DMS114 treated with DMSO at 0.1 percent for 48 hours (cell line): ENCODE data around the gene ZFX.

ENCODE experiments used
- DNase-seq: peaks from one replicate; lab custom pipeline; 2025; ENCODE audit not compliant: unreplicated experiment; lab: John Stamatoyannopoulos, UW

ZFX gene

DNA sequence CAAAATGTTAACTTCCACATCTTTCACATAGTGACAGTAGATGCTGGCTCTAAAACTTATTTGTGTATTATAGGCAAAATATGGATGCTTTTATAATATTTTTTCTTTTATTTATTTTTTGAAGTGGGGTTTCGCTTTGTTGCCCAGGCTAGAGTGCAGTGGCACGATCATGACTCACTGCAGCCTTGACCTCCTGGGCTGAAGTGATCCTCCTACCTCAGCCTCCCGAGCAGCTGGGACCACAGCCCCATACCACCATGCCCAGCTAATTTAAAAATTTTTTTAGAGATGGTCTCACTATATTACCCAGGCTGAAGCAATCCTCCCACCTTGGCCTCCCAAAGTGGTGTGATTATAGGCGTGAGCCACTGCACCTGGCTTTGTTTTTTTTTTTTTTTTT, 48.6 kb downstream of the ZFX start:
- DNase-seq = no peak

DNA sequence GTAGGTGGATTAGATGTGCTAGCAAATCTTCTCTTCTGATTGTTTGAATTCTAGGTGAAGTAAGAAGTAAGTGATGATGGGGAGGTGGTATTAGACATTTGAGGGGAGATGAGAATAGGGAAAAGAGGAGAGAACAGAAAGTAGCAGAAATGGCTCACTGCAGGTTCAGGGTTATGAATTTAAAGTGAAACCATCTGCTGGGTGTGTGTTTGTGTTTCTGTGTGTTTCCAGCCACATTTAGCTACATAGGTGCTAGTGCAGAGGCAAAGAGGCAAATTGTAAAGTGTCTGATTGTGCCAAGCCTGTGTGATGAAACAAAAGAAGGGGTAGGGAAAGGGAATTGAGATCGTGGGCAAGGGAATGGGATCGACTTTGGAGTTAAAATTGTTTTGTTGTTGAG, 50.6 kb downstream of the ZFX start:
- DNase-seq = no peak

DNA sequence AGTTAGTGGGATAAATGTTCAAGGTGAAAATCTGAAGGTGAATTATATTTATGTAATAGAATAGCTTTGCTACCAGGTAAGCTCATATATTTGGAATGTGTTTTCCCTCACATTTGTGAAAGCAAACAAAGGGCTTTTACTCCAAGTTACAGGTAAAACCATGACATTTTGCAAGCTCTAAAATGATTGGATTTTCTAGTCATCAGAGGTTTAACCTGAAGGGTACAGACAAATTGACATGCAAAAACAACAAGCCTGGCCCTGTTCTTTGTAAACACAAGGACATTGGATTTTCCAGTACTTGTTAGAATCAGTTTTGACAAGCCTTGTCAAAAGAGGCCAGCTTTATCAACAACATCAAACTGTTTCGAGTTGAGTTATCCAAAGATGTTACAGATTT, 51.7 kb downstream of the ZFX start:
- no peak for DNase-seq

DNA sequence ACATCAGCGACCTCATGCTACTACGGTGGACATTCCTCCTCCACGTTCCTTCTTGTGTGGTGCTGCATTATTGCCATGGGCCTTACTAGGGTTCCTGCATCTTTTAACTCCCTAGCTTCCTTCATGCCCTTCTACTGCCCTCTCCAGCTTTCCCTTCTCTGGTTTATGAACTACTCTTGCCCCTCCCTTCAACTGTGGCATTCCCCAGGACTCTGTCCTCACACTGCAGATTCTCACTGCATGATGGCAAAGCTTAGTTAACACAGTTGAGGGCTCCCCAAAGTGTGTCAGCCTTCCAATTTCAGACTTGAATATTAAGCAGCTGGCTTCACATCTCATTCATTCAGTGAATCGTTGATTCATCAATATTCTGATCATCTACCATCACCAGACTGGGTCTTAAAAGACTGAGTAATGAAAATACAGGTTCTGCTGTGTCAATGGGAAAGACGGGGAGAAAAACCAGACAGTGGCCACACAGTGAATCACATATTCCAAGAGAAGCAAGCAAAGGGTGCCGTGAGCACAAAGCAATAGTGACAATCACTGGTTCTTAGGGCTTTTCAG, 53.0 kb downstream of the ZFX start:
- no peak for DNase-seq

DNA sequence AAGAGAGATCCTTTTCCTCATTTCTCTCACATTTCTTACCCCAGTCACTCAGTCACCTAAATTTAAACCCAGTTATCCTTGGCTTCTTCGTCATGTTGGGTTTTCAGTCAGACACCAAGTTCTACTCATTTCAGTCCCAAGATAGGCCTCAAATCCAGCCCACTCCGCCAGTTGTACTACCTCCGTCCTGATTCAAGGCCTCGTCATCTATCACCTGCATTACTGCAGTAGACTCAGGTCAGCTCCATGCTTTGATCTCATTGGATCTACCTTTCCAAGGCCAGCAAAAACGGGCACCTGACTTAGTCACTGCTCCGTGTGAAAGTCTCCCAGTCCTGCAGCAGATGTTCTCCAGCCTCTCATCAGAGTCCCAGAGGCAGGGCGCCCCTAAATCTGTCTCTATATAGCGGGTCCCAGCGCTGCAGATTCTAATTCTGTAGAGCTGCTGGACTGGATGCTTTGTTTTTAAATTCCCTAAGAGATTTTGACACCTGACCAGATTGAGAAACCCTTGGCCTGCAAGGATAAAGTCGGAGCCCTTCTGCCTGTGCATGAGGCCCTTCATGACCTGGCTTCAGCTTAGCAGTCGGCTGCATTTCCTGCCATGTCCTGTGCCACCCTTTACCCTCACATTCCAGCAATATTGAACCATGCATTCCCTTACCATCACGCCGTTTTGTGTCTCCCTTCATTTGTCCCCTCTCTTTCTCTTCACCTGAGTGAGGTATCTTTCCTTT, 53.7 kb downstream of the ZFX start:
- DNase-seq = no peak

DNA sequence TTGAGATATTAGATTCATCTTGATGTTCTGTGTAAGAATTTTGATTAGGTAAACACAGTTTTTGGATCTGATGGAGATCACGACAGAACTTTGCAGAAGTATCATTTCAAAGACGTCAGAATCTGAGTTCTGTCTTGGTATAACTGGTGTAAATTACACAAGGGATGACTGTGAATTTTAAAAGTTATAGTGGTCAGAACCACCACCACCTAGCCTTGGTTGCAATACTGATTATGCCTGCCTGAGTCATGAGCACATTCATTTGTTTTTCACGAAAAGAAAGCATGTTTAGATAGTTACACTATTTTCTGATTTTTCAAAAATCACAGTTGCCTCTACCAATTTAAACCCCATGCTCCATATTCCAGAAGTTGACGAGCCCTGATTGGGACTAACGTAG, 54.8 kb downstream of the ZFX start:
- DNase-seq = no peak

DNA sequence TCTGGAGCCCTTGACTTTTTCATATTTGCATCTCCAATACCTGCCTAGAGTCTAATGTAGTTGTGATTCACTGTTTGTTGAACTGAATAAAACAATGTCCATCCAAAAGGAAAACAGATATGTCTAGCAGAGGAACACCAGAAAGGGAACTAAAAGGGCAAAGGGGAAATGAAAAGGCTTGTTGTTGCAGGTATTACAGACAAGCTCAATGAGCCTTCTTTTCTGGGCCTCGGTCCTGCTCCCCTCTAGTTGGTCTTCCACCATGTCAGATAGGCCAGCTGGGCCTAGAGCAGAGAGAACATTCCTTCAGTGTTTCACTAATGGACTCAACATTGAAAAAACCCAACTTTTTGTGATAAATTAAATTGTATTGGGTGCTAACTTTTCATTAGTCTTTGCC, 55.4 kb downstream of the ZFX start:
- no peak for DNase-seq

DNA sequence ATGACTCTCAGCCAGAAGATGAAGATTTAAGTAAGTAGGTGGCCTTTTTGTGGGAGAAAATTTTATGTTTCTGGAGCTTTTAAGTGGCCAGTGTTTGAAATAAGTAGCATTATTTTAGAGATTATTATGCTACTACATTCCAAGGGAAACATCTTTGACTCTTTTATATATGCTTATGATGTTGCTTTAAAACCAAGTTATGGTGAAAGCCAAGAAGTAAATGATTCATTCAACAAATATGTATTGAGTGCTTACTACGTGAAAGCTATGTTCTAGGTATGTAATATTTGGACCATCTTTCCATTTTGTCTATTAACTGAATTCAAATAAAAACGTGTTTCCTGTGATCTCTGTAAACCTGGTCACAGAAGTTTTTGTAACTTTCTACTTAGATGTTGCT, 58.3 kb downstream of the ZFX start:
- DNase-seq = no peak

DNA sequence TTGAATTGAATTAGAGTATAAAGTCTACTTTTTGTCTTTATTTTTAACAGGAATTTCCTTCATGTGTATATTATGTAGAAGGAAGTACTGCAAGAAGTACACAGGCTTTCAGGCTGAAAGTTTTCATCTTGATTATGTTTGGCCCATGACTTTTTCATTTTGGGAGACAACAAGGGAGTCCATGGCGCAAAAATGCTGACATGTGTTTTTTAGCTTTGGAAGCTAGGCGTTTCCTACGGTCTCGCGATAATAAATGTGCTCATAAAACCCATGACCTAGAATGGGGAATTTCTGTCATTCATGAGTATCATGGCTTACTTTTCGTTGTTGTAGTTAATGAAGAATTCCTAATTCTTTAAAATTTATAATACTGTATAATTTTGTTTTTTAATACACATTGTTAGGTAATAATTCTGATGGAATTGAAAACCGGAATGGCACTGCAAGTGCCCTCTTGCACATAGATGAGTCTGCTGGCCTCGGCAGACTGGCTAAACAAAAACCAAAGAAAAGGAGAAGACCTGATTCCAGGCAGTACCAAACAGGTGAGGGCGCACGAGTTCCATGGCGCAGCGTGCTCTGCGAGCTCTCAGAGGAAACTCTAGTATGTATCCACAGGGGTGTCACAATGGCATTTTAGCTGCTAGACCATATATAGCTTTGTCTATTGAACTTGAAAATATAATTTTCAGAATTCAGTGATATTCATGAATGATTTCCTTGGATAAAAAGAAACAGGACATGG, 59.1 kb downstream of the ZFX start:
- no peak for DNase-seq

DNA sequence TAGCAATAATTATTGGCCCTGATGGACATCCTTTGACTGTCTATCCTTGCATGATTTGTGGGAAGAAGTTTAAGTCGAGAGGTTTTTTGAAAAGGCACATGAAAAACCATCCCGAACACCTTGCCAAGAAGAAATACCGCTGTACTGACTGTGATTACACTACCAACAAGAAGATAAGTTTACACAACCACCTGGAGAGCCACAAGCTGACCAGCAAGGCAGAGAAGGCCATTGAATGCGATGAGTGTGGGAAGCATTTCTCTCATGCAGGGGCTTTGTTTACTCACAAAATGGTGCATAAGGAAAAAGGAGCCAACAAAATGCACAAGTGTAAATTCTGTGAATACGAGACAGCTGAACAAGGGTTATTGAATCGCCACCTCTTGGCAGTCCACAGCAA, 60.7 kb downstream of the ZFX start:
- no peak for DNase-seq

DNA sequence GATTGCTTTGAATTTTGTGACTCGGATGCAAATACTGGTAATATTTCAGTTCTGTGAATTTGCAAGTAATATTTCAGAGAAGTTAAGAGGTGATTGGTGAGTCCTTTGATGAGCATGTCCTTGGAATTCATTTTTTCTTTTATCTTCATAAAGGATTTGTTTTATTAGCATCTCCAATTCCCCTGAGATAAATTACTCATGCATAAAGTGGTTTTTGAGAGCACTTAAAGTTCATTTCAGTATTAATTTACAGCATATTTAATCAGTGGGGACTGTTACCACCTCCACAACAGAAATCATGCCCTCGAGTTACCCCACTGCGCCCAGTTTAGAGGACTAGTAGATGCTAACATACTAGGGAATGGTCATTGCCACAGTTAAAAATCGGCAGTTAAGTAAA, 65.0 kb downstream of the ZFX start:
- DNase-seq = no peak

DNA sequence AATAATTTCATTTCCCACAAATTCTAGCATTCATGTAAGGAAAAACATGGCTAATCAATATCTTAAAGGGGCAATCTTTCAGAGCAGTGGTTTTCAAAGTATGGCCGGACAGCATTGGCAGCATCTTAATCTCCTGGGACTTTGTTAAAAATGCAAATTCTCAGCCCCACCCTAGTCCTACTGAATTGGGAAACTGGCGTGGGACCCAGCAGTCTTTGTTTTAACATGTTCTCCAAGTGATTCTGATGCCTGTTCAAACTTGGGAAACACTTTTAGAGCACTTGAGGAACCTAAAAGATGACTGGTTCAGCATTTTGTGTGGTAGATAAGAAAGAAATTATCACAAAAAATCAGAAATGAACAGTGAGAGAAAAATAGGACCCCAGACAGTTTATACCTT, 65.7 kb downstream of the ZFX start:
- no peak for DNase-seq

DNA sequence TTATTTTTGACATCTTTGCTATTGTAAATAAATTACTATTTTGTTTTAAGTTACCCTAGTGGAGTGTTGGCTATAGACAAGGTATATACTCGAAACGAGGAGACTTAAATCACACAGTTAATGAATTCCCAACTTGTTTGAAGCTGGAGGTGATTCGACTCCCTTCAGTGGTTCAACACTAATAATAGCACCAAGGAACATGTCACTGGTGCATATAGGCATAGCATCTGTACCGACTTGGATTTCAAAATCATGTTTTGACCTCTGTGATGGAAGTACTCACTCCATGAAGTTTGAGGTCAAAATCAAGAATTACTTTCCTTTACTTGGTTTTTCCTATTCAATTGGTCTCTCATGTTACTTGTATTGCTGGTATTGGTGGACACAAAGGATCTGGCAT, 66.5 kb downstream of the ZFX start:
- DNase-seq = no peak

DNA sequence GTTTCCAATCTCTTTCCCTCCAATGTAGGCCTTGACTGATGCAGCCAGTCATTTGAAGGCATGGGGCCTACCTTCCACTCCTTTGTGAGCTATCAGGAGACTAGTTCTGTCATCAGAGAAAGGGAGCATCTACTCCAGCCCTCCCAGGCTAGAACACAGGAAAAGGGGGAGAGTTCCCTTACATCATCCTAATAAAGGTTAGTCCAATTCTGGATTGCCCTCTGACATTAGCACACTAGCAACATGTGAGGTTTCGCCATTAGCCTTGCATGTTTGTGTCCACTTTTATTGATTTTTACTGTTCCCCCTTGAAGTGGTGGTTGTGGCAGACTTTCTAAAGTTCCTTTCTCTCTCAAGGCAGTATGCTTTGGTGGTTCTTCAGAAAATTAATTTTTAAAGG, 67.3 kb downstream of the ZFX start:
- DNase-seq = no peak

DNA sequence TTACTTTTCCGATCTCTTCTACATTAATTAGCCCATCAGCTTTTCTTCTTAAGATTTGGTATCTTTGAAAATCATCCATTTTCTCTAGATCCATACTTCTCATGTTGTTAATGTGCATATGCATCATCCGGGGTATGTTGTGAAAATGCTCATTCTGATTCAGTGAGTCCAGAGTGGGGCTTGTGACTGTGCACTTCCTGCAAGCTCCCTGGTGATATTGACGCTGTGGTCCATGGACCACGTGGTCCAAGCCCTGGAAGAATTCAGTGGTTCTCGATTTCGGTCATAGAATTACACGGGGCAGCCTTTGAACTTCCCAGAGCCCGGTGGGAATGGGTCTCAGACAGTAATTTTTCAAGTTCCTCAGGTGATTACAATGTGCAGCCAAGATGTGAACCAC, 69.8 kb downstream of the ZFX start:
- no peak for DNase-seq

DNA sequence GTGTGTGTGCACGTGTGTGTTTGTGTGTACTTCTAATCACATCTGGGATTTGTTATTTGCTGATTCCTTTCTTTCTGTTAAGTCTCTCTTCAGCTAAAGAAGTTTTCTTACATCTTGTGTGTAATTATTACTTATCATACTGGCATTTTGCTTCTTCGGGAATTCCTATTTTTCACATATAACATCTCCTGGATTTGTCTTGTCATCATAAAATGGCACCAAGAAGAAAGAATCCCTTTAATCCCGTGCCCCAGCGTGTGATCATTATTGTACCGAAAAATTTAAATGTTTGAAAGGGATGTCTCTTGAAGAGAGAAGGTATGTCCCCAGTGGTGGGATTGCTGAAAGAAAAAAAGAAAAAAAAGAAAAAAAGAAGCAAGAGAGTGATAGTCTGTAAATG, 72.3 kb downstream of the ZFX start:
- DNase-seq = no peak

DNA sequence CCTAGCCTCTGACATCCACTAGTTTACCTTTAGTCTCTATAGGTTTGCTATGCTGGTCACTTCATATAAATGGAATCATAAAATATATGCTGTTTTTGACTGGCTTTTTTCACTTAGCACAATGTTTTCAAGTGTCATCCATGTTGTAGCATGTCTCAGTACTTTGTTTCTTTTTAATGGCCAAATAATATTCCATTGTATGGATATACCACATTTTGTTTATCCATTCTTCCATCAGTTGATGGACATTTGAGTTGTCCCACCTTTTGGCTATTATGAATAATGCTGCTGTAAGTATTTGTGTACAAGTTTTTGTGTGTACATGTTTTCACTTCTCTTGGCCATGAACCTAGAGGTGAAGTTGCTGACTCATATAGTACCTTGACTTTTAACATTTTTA, 75.7 kb downstream of the ZFX start:
- no peak for DNase-seq

DNA sequence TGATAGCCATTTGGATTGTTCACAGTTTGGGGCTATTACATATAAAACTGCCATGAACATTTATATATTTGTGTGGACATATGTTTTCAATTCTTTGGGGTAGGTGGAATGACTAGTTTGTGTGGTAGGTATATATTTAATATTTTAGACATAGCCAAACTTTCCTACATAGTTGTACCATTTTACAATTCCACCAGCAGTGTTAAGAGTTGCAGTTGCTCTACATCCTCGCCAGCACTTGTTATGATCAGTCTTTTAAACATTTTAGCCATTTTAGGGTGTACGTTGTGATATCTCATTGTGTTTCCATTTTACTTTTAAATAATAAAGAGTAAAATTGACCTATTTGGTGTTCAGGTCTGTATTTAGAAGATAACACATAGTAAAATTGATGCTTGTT, 76.6 kb downstream of the ZFX start:
- DNase-seq = no peak

DNA sequence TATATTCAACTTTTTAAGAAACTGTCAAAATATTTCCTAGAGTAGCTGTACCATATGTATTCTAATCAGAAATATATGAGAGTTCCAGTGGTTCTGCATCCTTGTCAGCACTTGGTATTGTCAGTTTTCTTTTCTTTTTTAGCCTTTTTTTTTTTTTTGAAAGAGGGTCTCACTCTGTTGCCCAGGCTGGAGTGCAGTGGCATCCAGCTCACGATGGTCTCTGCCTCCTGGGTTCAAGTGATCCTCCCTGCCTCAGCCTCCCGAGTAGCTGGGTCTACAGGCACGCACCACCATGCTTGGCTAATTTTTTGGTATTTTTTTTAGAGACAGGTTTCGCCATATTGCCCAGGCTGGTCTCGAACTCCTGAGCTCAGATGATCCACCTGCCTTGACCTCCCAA, 79.1 kb downstream of the ZFX start:
- DNase-seq = no peak

DNA sequence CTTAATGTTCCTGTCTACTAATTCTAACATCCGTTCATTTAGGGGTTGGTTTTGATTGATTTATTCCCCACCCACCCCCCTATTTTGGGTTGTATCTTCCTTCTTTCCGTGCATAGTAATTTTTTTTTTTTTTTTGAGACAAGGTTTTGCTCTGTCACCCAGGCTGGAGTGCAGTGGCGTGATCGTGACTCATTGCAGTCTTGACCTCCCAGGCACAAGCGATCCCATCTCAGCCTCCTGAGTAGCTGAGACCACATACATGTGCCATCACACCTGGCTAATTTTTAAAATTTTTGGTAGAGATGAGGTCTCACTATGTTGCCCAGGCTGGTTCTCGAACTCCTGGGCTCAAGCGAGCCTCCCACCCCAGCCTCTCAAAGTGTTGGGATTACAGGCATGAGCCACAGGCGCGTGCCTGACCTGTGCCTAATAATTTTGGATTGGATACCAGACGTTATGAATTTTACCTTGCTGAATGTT, 79.9 kb downstream of the ZFX start:
- DNase-seq = no peak

DNA sequence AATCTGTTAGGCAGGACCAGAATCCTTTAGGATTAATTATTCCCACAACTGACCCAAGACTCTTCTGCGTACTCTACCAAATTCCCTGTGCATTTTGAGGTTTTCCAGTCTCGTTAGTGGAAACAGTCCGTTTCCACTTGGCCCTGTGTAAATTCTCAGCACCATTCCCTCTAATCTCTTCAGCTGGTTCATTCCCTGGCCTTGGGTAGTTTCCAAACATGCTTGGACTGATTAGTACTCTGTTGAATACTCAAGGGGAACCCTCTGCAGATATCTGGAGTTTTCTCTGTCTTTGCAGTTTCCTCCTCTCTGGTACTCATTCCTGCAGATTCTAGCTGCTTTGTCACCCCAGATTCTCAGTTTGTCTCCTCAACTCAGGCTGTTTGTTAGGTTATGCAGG, 80.4 kb downstream of the ZFX start:
- DNase-seq = no peak

DNA sequence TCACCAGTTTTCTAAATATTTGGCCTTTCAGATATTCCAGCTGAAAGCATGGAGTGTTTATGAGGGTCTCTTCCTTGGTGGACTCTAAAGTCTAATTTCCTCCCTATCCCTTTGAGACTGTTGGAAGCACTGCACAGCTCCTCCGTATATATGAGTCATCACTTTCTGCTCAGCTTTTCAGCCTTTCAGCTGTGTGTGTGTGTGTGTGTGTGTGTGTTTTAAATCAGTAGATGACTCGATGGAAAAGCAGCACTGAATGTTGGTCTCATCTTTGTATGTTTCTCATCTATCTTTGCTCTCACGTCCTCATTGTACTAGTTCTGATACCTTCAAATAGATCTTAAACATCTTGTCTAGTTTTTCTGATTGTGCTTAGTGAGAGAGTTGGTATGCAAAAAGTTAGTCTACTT, 81.6 kb downstream of the ZFX start:
- DNase-seq = no peak
